HCT116 (cell line): Measurements from ENCODE around the gene ROCK2. TPM values are rescaled to one million over a fixed set of nuclear protein-coding genes. Genes with fewer than 3 reads are reported as not detected.

Experiments
- ATAC-seq: fragments of 200-7000 bp; cut with Tn5 transposase; 2 replicates; pipeline ENCODE4 v1.9.1; 2020; ENCODE audit warnings: mild to moderate bottlenecking, moderate library complexity
- BruUV-seq: library from RNA; stranded (reverse); fragments of 400-500 nt; replicated peaks from 2 replicates; lab custom pipeline; 2021; lab: Mats Ljungman, UMichigan
- CTCF ChIA-PET: fragments of 300-600 bp; sonication (Branson Sonifier 250); formaldehyde crosslinking; loops from one replicate; lab custom pipeline; 2021; ENCODE audit warnings: antibody characterized with exemption; lab: Charles Lee
- POLR2A ChIA-PET: fragments of 300-600, 350-600 bp; sonication (Branson Sonifier 250); formaldehyde crosslinking; loops from one replicate; lab custom pipeline; 2021; ENCODE audit warnings: antibody characterized with exemption; lab: Charles Lee
- RAD21 ChIA-PET, 2 experiments: fragments of 300-600 bp; sonication (Branson Sonifier 250); formaldehyde crosslinking; loops; one replicate each; lab custom pipeline; 2023; ENCODE audit warnings: low total read pairs in 2 of 2; ENCODE audit not compliant: uncharacterized antibody in 2 of 2, unreplicated experiment in 2 of 2, low non-redundant PET in 1 of 2; lab: Charles Lee
- DNase-seq: peaks from one replicate; pipeline ENCODE4 v3.0.0-alpha.2; 2010; ENCODE audit warnings: low read depth, low spot score
- H2AFZ ChIP-seq: fragments of 200-600 bp; shearing (Covaris generic), sonication (generic); 2 replicates; pipeline ENCODE4 v1.6.1; 2017; ENCODE audit warnings: low read depth, mixed run types, mixed read lengths, antibody characterized with exemption, low read length; ENCODE audit not compliant: poor library complexity, severe bottlenecking
- H3K27ac ChIP-seq: 2 replicates; pipeline ENCODE4 v1.5.1; 2012; ENCODE audit warnings: low read depth, low read length
- H3K27me3 ChIP-seq: fragments of 200-600 bp; sonication (generic); 2 replicates; pipeline ENCODE4 v1.6.1; 2016; ENCODE audit warnings: mixed run types, low read length, mixed read lengths; ENCODE audit not compliant: insufficient read depth
- H3K36me3 ChIP-seq, 2 experiments: fragments of 200-500 bp in 1 of 2; fragments of 200-600 bp in 1 of 2; sonication (Bioruptor generic) in 1 of 2; sonication (generic) in 1 of 2; 2 replicates each; pipeline versions ENCODE4 v1.5.1 to v1.6.1; 2014 to 2016; ENCODE audit warnings: low read length in 2 of 2, inconsistent platforms in 1 of 2, mixed read lengths in 1 of 2, mixed run types in 1 of 2; ENCODE audit not compliant: insufficient read depth in 2 of 2, control insufficient read depth in 1 of 2
- H3K4me1 ChIP-seq, 2 experiments: fragments of 200-600 bp in 1 of 2; sonication (generic) in 1 of 2; 2 replicates each; pipeline versions ENCODE4 v1.5.1 to v1.6.1; 2012 to 2017; ENCODE audit warnings: low read length in 2 of 2, inconsistent platforms in 1 of 2, mild to moderate bottlenecking in 1 of 2, mixed read lengths in 1 of 2, mixed run types in 1 of 2, moderate library complexity in 1 of 2; ENCODE audit not compliant: insufficient read depth in 2 of 2, control insufficient read depth in 1 of 2
- H3K4me2 ChIP-seq: fragments of 200-600 bp; sonication (generic); 2 replicates; pipeline ENCODE4 v1.6.1; 2017; ENCODE audit warnings: mixed run types, low read length, mixed read lengths
- H3K4me3 ChIP-seq, 2 experiments: fragments of 200-600 bp in 1 of 2; sonication (generic) in 1 of 2; replicated peaks in 1 of 2; 2 replicates each; pipeline ENCODE4 v1.5.1; 2011 to 2016; ENCODE audit warnings: low read length in 2 of 2, control low read depth in 1 of 2, low read depth in 1 of 2, mild to moderate bottlenecking in 1 of 2, mixed read lengths in 1 of 2, mixed run types in 1 of 2
- H3K79me2 ChIP-seq: fragments of 200-600 bp; sonication (generic); 2 replicates; pipeline ENCODE4 v1.6.1; 2017; ENCODE audit warnings: mild to moderate bottlenecking, mixed run types, low read length, moderate library complexity, mixed read lengths; ENCODE audit not compliant: insufficient read depth
- H3K9ac ChIP-seq: fragments of 200-600 bp; sonication (generic); 2 replicates; pipeline ENCODE4 v1.6.1; 2016; ENCODE audit warnings: low read length, mixed read lengths
- H3K9me2 ChIP-seq: fragments of 200-600 bp; sonication (generic), shearing (Covaris generic); 2 replicates; pipeline ENCODE4 v1.6.1; 2017; ENCODE audit warnings: mixed run types, mild to moderate bottlenecking, moderate library complexity; ENCODE audit not compliant: insufficient read depth
- H3K9me3 ChIP-seq, 2 experiments: fragments of 200-500 bp in 1 of 2; fragments of 200-600 bp in 1 of 2; sonication (Bioruptor generic) in 1 of 2; sonication (generic) in 1 of 2; 2 replicates each; pipeline ENCODE4 v1.6.1; 2014 to 2017; ENCODE audit warnings: low read length in 2 of 2, mixed read lengths in 2 of 2, inconsistent platforms in 1 of 2, low read depth in 1 of 2, mild to moderate bottlenecking in 1 of 2, mixed run types in 1 of 2, moderate library complexity in 1 of 2; ENCODE audit not compliant: control insufficient read depth in 1 of 2, insufficient read depth in 1 of 2
- H4K20me1 ChIP-seq: fragments of 200-600 bp; sonication (generic), shearing (Covaris generic); 2 replicates; pipeline ENCODE4 v1.6.1; 2017; ENCODE audit warnings: mixed run types, mild to moderate bottlenecking, moderate library complexity; ENCODE audit not compliant: insufficient read depth
- POLR2A ChIP-seq: IDR thresholded peaks from 2 replicates; pipeline ENCODE4 v1.7.0; 2011; ENCODE audit warnings: borderline replicate concordance; ENCODE audit not compliant: insufficient read depth, insufficient read length; ENCODE audit errors: extremely low read depth
- SIN3A ChIP-seq: IDR thresholded peaks from 2 replicates; pipeline ENCODE4 v1.6.1; 2012; ENCODE audit warnings: low read depth
- SRF ChIP-seq: IDR thresholded peaks from 2 replicates; pipeline ENCODE4 v1.6.1; 2012; ENCODE audit warnings: low read depth
- TCF7L2 ChIP-seq: IDR thresholded peaks from 2 replicates; pipeline ENCODE4 v1.7.0; 2011; ENCODE audit warnings: borderline replicate concordance, inconsistent platforms; ENCODE audit not compliant: insufficient read depth, insufficient read length; ENCODE audit errors: extremely low read depth
- ZFX ChIP-seq: fragments of 450-650 bp; IDR thresholded peaks from 2 replicates; pipeline ENCODE4 v1.6.1; 2017
- intact Hi-C: fragments of 100-400 bp; cut with micrococcal nuclease; formaldehyde crosslinking; loops from 2 replicates; pipeline ENCODE4 v1.10.0; 2022
- total RNA-seq: library from RNA; stranded (reverse); gene quantifications from one replicate; pipeline ENCODE4 v1.2.1, GENCODE V29; 2021; ENCODE audit not compliant: unreplicated experiment
- TF ChIP-seq, protein P1 (sequence below): IDR thresholded peaks from 2 replicates; pipeline ENCODE4 v1.6.1; 2012; ENCODE audit warnings: low read depth

The ROCK2 gene
- total RNA-seq, 1 experiment from 2014 or later: 48.0 TPM

DNA sequence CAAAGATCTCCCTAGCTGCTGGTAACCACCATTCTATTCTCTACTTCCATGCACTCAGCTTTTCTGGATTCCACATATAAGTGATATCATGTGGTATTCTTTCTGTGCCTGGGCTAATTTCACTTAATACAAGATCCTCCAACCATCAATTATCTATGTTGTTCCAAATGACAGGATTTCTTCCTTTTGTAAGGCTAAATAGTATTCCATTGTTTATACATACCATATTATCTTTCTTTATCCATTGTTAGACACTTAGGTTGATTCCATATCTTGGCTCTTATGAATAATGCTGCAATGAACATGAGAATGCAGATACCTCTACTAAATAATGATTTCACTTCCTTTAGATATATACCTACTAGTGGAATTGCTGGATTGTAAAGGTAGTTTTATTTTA is 66.2 kb downstream of the ROCK2 start (continued):
- TF ChIP-seq, protein P1, sequence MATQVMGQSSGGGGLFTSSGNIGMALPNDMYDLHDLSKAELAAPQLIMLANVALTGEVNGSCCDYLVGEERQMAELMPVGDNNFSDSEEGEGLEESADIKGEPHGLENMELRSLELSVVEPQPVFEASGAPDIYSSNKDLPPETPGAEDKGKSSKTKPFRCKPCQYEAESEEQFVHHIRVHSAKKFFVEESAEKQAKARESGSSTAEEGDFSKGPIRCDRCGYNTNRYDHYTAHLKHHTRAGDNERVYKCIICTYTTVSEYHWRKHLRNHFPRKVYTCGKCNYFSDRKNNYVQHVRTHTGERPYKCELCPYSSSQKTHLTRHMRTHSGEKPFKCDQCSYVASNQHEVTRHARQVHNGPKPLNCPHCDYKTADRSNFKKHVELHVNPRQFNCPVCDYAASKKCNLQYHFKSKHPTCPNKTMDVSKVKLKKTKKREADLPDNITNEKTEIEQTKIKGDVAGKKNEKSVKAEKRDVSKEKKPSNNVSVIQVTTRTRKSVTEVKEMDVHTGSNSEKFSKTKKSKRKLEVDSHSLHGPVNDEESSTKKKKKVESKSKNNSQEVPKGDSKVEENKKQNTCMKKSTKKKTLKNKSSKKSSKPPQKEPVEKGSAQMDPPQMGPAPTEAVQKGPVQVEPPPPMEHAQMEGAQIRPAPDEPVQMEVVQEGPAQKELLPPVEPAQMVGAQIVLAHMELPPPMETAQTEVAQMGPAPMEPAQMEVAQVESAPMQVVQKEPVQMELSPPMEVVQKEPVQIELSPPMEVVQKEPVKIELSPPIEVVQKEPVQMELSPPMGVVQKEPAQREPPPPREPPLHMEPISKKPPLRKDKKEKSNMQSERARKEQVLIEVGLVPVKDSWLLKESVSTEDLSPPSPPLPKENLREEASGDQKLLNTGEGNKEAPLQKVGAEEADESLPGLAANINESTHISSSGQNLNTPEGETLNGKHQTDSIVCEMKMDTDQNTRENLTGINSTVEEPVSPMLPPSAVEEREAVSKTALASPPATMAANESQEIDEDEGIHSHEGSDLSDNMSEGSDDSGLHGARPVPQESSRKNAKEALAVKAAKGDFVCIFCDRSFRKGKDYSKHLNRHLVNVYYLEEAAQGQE: no peak
- TF ChIP-seq TCF7L2: no peak
- no peak for TF ChIP-seq POLR2A
- no peak for TF ChIP-seq SIN3A

DNA sequence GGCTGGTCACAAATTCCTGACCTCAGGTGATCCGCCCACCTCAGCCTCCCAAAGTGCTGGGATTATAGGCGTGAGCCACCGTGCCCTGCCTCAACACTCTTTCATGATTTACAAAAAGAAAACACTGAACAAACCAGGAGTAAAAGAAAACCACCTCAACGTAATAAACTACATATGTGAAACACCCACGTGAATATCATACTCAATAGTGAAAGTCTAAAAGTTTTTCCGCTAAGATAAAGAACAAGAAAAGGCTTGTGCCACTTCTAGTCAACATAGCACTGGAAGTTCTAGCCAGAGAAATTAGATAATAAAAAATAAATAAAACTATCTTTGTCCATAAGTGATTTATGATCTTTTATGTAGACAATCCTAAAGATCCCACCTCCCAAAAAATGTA is 68.5 kb downstream of the ROCK2 start:
- no peaks in the 10 kb centered on the region for H3K27me3 ChIP-seq
- peaks cover 73% of the 10 kb centered on the region for H3K79me2 ChIP-seq
- POLR2A ChIA-PET: no interaction called here
- no peak overlapping the region for H3K4me3 ChIP-seq
- no peak for TF ChIP-seq ZFX
- TF ChIP-seq, protein P1: no peak
- no peak for TF ChIP-seq SRF
- RAD21 ChIA-PET: no interaction called here
- DNase-seq: no peak
- no peak overlapping the region for H3K4me2 ChIP-seq
- no peaks in the 10 kb centered on the region for H3K9me2 ChIP-seq
- no peak overlapping the region for H3K27ac ChIP-seq
- H3K9me3 ChIP-seq: no peaks in the 10 kb centered on the region
- CTCF ChIA-PET: no interaction called here
- peaks cover 19% of the 10 kb centered on the region for H4K20me1 ChIP-seq
- no peaks in the 10 kb centered on the region for H3K4me1 ChIP-seq
- H3K36me3 ChIP-seq: no peaks in the 10 kb centered on the region
- intact Hi-C loops: no loop called here
- BruUV-seq: no TSS peak
- no peak overlapping the region for H2AFZ ChIP-seq
- no peak for ATAC-seq
- H3K9ac ChIP-seq: no peak overlapping the region
